ENCODE measurements around the gene BRCC3. TPM values are rescaled to one million over a fixed set of nuclear protein-coding genes. Genes with fewer than 3 reads are reported as not detected.

Gene BRCC3
- total RNA-seq, 1 donor from 2014 or later = 21.8 TPM

- Histone ChIP-seq H3K79me2 (ENCODE audit: insufficient read depth, low read length) (no peaks in the 10 kb centered on the region), H3K27me3 (ENCODE audit: insufficient read depth, low read length) (no peaks in the 10 kb centered on the region), H3K4me3 (ENCODE audit: insufficient read depth, low read depth, low read length) (no peak overlapping the region), H3K36me3 (ENCODE audit: insufficient read depth, low read length) (no peaks in the 10 kb centered on the region), H3K27ac (ENCODE audit: low read depth, low read length) (no peak overlapping the region), H3K4me2 (ENCODE audit: low read length) (no peak overlapping the region), H3K9ac (ENCODE audit: low read length) (no peak overlapping the region), H3K9me3 (ENCODE audit: insufficient read depth, low read depth, low read length) (no peaks in the 10 kb centered on the region), H2AFZ (ENCODE audit: low read depth, low read length) (no peak overlapping the region), H4K20me1 (ENCODE audit: insufficient read depth, low read length) (no peaks in the 10 kb centered on the region), H3K4me1 (ENCODE audit: insufficient read depth, low read length) (no peaks in the 10 kb centered on the region)
- Mint-ChIP-seq H3K4me3 (ENCODE audit: unreplicated experiment) (no peak overlapping the region), H3K27ac (ENCODE audit: unreplicated experiment) (no peak overlapping the region), H3K9me3 (ENCODE audit: unreplicated experiment) (no peaks in the 10 kb centered on the region), H3K27me3 (ENCODE audit: low read depth, unreplicated experiment) (no peaks in the 10 kb centered on the region), H3K4me1 (ENCODE audit: low read depth, unreplicated experiment) (peaks cover 4% of the 10 kb centered on the region), H3K36me3 (ENCODE audit: low read depth, unreplicated experiment) (peaks cover 2% of the 10 kb centered on the region)
- DNase-seq (ENCODE audit: low read depth) (no peak), FAIRE-seq (no peak)
- no peak for TF ChIP-seq CTCF (IDR thresholded peaks at IDR 0.05; ENCODE audit: insufficient read depth, low read depth, low read length)
- TF ChIP-seq EZH2 (IDR thresholded peaks at IDR 0.05; ENCODE audit: insufficient read depth, low read length) = no peak
Observed at GRCh38 chrX:155052738-155053498, 18.4 kb upstream of the BRCC3 start.

- peaks cover 4% of the 10 kb centered on the region for H3K4me1 Mint-ChIP-seq (ENCODE audit: low read depth, unreplicated experiment)
- H3K27ac Mint-ChIP-seq (ENCODE audit: unreplicated experiment) = no peak overlapping the region
- no peaks in the 10 kb centered on the region for H3K27me3 ChIP-seq (ENCODE audit: insufficient read depth, low read length)
- H4K20me1 ChIP-seq (ENCODE audit: insufficient read depth, low read length) = no peaks in the 10 kb centered on the region
- no peaks in the 10 kb centered on the region for H3K9me3 Mint-ChIP-seq (ENCODE audit: unreplicated experiment)
- no peaks in the 10 kb centered on the region for H3K4me1 ChIP-seq (ENCODE audit: insufficient read depth, low read length)
- no peak overlapping the region for H3K9ac ChIP-seq (ENCODE audit: low read length)
- H3K79me2 ChIP-seq (ENCODE audit: insufficient read depth, low read length) = no peaks in the 10 kb centered on the region
- FAIRE-seq = no peak
- DNase-seq (ENCODE audit: low read depth) = no peak
- H3K27me3 Mint-ChIP-seq (ENCODE audit: low read depth, unreplicated experiment) = no peaks in the 10 kb centered on the region
- no peak overlapping the region for H3K4me2 ChIP-seq (ENCODE audit: low read length)
- TF ChIP-seq CTCF (IDR thresholded peaks at IDR 0.05; ENCODE audit: insufficient read depth, low read depth, low read length) = no peak
- no peak for TF ChIP-seq EZH2 (IDR thresholded peaks at IDR 0.05; ENCODE audit: insufficient read depth, low read length)
- H3K36me3 Mint-ChIP-seq (ENCODE audit: low read depth, unreplicated experiment) = peaks cover 6% of the 10 kb centered on the region
- no peak overlapping the region for H3K4me3 Mint-ChIP-seq (ENCODE audit: unreplicated experiment)
- H3K36me3 ChIP-seq (ENCODE audit: insufficient read depth, low read length) = no peaks in the 10 kb centered on the region
- no peak overlapping the region for H3K4me3 ChIP-seq (ENCODE audit: insufficient read depth, low read depth, low read length)
- no peak overlapping the region for H3K27ac ChIP-seq (ENCODE audit: low read depth, low read length)
- no peaks in the 10 kb centered on the region for H3K9me3 ChIP-seq (ENCODE audit: insufficient read depth, low read depth, low read length)
- H2AFZ ChIP-seq (ENCODE audit: low read depth, low read length) = no peak overlapping the region
Observed at GRCh38 chrX:155053656-155054055, 17.7 kb upstream of the BRCC3 start.

- H3K79me2 ChIP-seq (ENCODE audit: insufficient read depth, low read length) = no peaks in the 10 kb centered on the region
- H3K36me3 ChIP-seq (ENCODE audit: insufficient read depth, low read length) = no peaks in the 10 kb centered on the region
- FAIRE-seq = no peak
- H3K27ac ChIP-seq (ENCODE audit: low read depth, low read length) = no peak overlapping the region
- no peak overlapping the region for H3K4me3 ChIP-seq (ENCODE audit: insufficient read depth, low read depth, low read length)
- no peaks in the 10 kb centered on the region for H3K9me3 ChIP-seq (ENCODE audit: insufficient read depth, low read depth, low read length)
- no peaks in the 10 kb centered on the region for H4K20me1 ChIP-seq (ENCODE audit: insufficient read depth, low read length)
- no peak overlapping the region for H2AFZ ChIP-seq (ENCODE audit: low read depth, low read length)
- H3K4me1 Mint-ChIP-seq (ENCODE audit: low read depth, unreplicated experiment) = peaks cover 2% of the 10 kb centered on the region
- H3K27me3 ChIP-seq (ENCODE audit: insufficient read depth, low read length) = no peaks in the 10 kb centered on the region
- H3K4me1 ChIP-seq (ENCODE audit: insufficient read depth, low read length) = no peaks in the 10 kb centered on the region
- H3K4me3 Mint-ChIP-seq (ENCODE audit: unreplicated experiment) = no peak overlapping the region
- H3K9ac ChIP-seq (ENCODE audit: low read length) = no peak overlapping the region
- no peaks in the 10 kb centered on the region for H3K9me3 Mint-ChIP-seq (ENCODE audit: unreplicated experiment)
- H3K27ac Mint-ChIP-seq (ENCODE audit: unreplicated experiment) = no peak overlapping the region
- H3K27me3 Mint-ChIP-seq (ENCODE audit: low read depth, unreplicated experiment) = no peaks in the 10 kb centered on the region
- DNase-seq (ENCODE audit: low read depth) = no peak
- TF ChIP-seq EZH2 (IDR thresholded peaks at IDR 0.05; ENCODE audit: insufficient read depth, low read length) = no peak
- TF ChIP-seq CTCF (IDR thresholded peaks at IDR 0.05; ENCODE audit: insufficient read depth, low read depth, low read length) = no peak
- H3K36me3 Mint-ChIP-seq (ENCODE audit: low read depth, unreplicated experiment) = peaks cover 6% of the 10 kb centered on the region
- H3K4me2 ChIP-seq (ENCODE audit: low read length) = no peak overlapping the region
Observed at GRCh38 chrX:155054255-155054654, 17.1 kb upstream of the BRCC3 start.
